ENCODE results near the gene TLCD3B.

Gene TLCD3B

GRCh38 chr16:30032083-30032819 is 1.2 kb upstream of the TLCD3B start:
- Histone ChIP-seq H3K4me3 (replicated peaks; ENCODE audit: low read depth, low read length) (no peak overlapping the region), H3K36me3 (ENCODE audit: control insufficient read depth, insufficient read depth, low read length) (no peaks in the 10 kb centered on the region), H3K27me3 (replicated peaks; ENCODE audit: control insufficient read depth, insufficient read depth, low read length) (no peaks in the 10 kb centered on the region; the same call in 1 of the 2 replicates)
- peak; percentile 83 for TF ChIP-seq CTCF (IDR thresholded peaks at IDR 0.05; ENCODE audit: insufficient read depth, low read length, poor library complexity, severe bottlenecking)
- no peak for DNase-seq (ENCODE audit: extremely low read depth, insufficient read length)

GRCh38 chr16:30031477-30031918 is 427 bp upstream of the TLCD3B start:
- Histone ChIP-seq H3K36me3 (ENCODE audit: control insufficient read depth, insufficient read depth, low read length) (no peaks in the 10 kb centered on the region), H3K4me3 (replicated peaks; ENCODE audit: low read depth, low read length) (no peak overlapping the region), H3K27me3 (replicated peaks; ENCODE audit: control insufficient read depth, insufficient read depth, low read length) (no peaks in the 10 kb centered on the region; the same call in 1 of the 2 replicates)
- no peak for DNase-seq (ENCODE audit: extremely low read depth, insufficient read length)
- TF ChIP-seq CTCF (IDR thresholded peaks at IDR 0.05; ENCODE audit: insufficient read depth, low read length, poor library complexity, severe bottlenecking) = peak; percentile 2

GRCh38 chr16:30030011-30030685 is 923 bp downstream of the TLCD3B start:
- Histone ChIP-seq H3K36me3 (ENCODE audit: control insufficient read depth, insufficient read depth, low read length) (no peaks in the 10 kb centered on the region), H3K4me3 (replicated peaks; ENCODE audit: low read depth, low read length) (no peak overlapping the region), H3K27me3 (replicated peaks; ENCODE audit: control insufficient read depth, insufficient read depth, low read length) (no peaks in the 10 kb centered on the region; the same call in none of the 2 replicates)
- TF ChIP-seq CTCF (IDR thresholded peaks at IDR 0.05; ENCODE audit: insufficient read depth, low read length, poor library complexity, severe bottlenecking) = no peak
- DNase-seq (ENCODE audit: extremely low read depth, insufficient read length) = no peak

DNA sequence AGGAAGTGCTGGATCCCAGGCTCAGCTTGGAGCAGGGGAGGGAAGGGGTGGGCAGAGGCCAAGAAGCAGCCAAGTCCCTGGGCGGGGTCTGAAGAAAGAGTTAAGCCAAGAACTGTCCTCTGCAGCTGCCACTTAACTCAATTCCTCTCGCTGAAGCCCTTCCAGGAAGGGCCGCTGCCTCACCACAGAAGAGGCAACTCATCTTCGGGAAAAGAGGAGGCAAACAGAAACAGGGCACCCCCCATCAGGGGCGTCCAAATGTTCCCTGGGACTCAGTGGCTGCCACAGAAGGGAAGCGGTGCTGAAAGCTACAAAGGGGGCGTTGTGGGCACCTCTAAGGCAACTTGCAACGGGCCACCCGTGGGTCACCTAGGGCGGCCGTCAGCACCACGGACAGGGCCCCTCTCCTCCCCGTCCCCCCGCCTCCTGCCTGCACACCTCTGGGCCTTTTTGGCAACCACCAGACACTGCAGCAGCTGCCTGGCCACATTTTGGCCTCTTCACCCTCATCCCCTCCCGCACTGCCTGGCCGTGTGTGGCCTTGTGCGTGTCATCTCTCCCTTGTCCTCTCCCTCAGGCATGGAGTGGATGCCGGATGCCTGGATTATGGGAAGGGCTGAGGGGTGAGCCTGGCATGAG is 2.5 kb downstream of the TLCD3B start:
- H3K36me3 ChIP-seq (ENCODE audit: control insufficient read depth, insufficient read depth, low read length) = no peaks in the 10 kb centered on the region
- no peak for DNase-seq (ENCODE audit: extremely low read depth, insufficient read length)

More for the DNA sequence above, 2.5 kb downstream of the TLCD3B start:
- H3K27me3 ChIP-seq (replicated peaks; ENCODE audit: control insufficient read depth, insufficient read depth, low read length) = no peaks in the 10 kb centered on the region; the same call in none of the 2 replicates
- H3K4me3 ChIP-seq (replicated peaks; ENCODE audit: low read depth, low read length) = no peak overlapping the region
- TF ChIP-seq CTCF (IDR thresholded peaks at IDR 0.05; ENCODE audit: insufficient read depth, low read length, poor library complexity, severe bottlenecking) = no peak
